Keratinocyte (primary cell): Measurements from ENCODE around the gene CUTA. TPM values are rescaled to one million over a fixed set of nuclear protein-coding genes. Genes with fewer than 3 reads are reported as not detected.

ENCODE experiments used
- DNase-seq: peaks from one replicate; pipeline ENCODE4 v3.0.0-alpha.2; 2011; ENCODE audit warnings: low read depth, missing footprints, low spot score
- FAIRE-seq: peaks from 2 replicates; lab custom pipeline; 2011; peaks lifted over from hg19 to GRCh38; lab: Jason Lieb, UNC
- H2AFZ ChIP-seq: 2 replicates; pipeline ENCODE4 v1.6.0; 2012; ENCODE audit warnings: low read length, control low read depth, inconsistent platforms; ENCODE audit not compliant: control insufficient read depth
- H3K27ac ChIP-seq: 2 replicates; pipeline ENCODE4 v1.5.1; 2011; ENCODE audit warnings: low read length; ENCODE audit not compliant: control insufficient read depth, insufficient read depth
- H3K27me3 ChIP-seq: 3 replicates; pipeline ENCODE4 v1.6.0; 2011; ENCODE audit warnings: low read length; ENCODE audit not compliant: control insufficient read depth, insufficient read depth; ENCODE audit errors: extremely low read depth
- H3K36me3 ChIP-seq, 2 experiments: 2 replicates in 1 of 2; 3 replicates in 1 of 2; pipeline ENCODE4 v1.5.1; 2011; ENCODE audit warnings: low read length in 2 of 2, mild to moderate bottlenecking in 1 of 2; ENCODE audit not compliant: control insufficient read depth in 2 of 2, insufficient read depth in 2 of 2; ENCODE audit errors: extremely low read depth in 1 of 2
- H3K4me1 ChIP-seq: 3 replicates; pipeline ENCODE4 v1.5.1; 2011; ENCODE audit warnings: low read length; ENCODE audit not compliant: control insufficient read depth, insufficient read depth; ENCODE audit errors: extremely low read depth
- H3K4me2 ChIP-seq: 3 replicates; pipeline ENCODE4 v1.6.0; 2011; ENCODE audit warnings: low read depth, low read length; ENCODE audit not compliant: control insufficient read depth, insufficient read depth; ENCODE audit errors: extremely low read depth
- H3K4me3 ChIP-seq, 3 experiments: fragments of 200-600 bp in 1 of 3; sonication (generic) in 1 of 3; 2 replicates in 2 of 3; 3 replicates in 1 of 3; pipeline ENCODE4 v1.5.1; 2011 to 2016; ENCODE audit warnings: low read length in 3 of 3, mild to moderate bottlenecking in 3 of 3, control low read depth in 2 of 3, inconsistent platforms in 1 of 3, low read depth in 1 of 3, mixed read lengths in 1 of 3, mixed run types in 1 of 3, moderate library complexity in 1 of 3; ENCODE audit not compliant: control insufficient read depth in 2 of 3, insufficient read depth in 2 of 3; ENCODE audit errors: extremely low read depth in 1 of 3
- H3K79me2 ChIP-seq: 2 replicates; pipeline ENCODE4 v1.6.0; 2012; ENCODE audit warnings: low read length; ENCODE audit not compliant: control insufficient read depth, insufficient read depth
- H3K9ac ChIP-seq: 3 replicates; pipeline ENCODE4 v1.6.0; 2011; ENCODE audit warnings: low read length; ENCODE audit not compliant: control insufficient read depth, insufficient read depth; ENCODE audit errors: extremely low read depth
- H3K9me1 ChIP-seq: 3 replicates; pipeline ENCODE4 v1.6.0; 2011; ENCODE audit warnings: low read length; ENCODE audit not compliant: control insufficient read depth, insufficient read depth; ENCODE audit errors: extremely low read depth
- H3K9me3 ChIP-seq: 2 replicates; pipeline ENCODE4 v1.5.1; 2012; ENCODE audit warnings: low read depth, low read length; ENCODE audit not compliant: control insufficient read depth
- H4K20me1 ChIP-seq: 3 replicates; pipeline ENCODE4 v1.6.0; 2011; ENCODE audit warnings: low read length; ENCODE audit not compliant: control insufficient read depth, insufficient read depth; ENCODE audit errors: extremely low read depth
- EZH2 ChIP-seq: IDR thresholded peaks from one replicate; pipeline ENCODE4 v1.6.1; 2012; ENCODE audit warnings: inconsistent platforms, mild to moderate bottlenecking, low read length, moderate library complexity
- dilution Hi-C: fragments of 300-500 bp; cut with MboI; formaldehyde crosslinking; loops from one replicate; pipeline ENCODE4 v1.7.0; 2020; ENCODE audit warnings: low sequenced_read_pairs; ENCODE audit not compliant: extremely low pct_ligation_motif_present
- polyA plus RNA-seq, 5 experiments: library from polyadenylated mRNA; depleted of rRNA in 3 of 5; stranded (reverse) in 3 of 5; stranded (forward) in 1 of 5; unstranded in 1 of 5; fragments of >200 nt; gene quantifications; 1 replicate in 1 of 5; 2 replicates in 3 of 5; 3 replicates in 1 of 5; pipeline versions ENCODE4 v1.2.1 to v1.2.3, GENCODE V29; 2011 to 2012; ENCODE audit warnings: missing spikeins in 2 of 5, low read depth in 1 of 5, low replicate concordance in 1 of 5
- TF ChIP-seq, protein P1 (sequence below), 3 experiments: IDR thresholded peaks in 1 of 3; conservative IDR thresholded peaks in 1 of 3; optimal IDR thresholded peaks in 1 of 3; 2 replicates in 2 of 3; 3 replicates in 1 of 3; pipeline versions ENCODE3 to v1.5.1; 2011; ENCODE audit warnings: low read length in 3 of 3, mild to moderate bottlenecking in 3 of 3, moderate library complexity in 2 of 3, control low read depth in 1 of 3, inconsistent platforms in 1 of 3; ENCODE audit not compliant: insufficient read depth in 2 of 3; ENCODE audit errors: extremely low read depth in 1 of 3

Gene CUTA
- polyA plus RNA-seq, 1 donor (not counting 4 experiments of a cell fraction or from before 2014, with no cell fraction given): 178 TPM

- no peaks in the 10 kb centered on the region for H4K20me1 ChIP-seq
- H3K27ac ChIP-seq: no peak overlapping the region
- H3K36me3 ChIP-seq: peaks cover 10 to 24% of the 10 kb centered on the region in 2 experiments
- no peaks in the 10 kb centered on the region for H3K9me3 ChIP-seq
- H3K4me2 ChIP-seq: no peak overlapping the region
- no peak overlapping the region for H3K4me3 ChIP-seq
- no peaks in the 10 kb centered on the region for H3K79me2 ChIP-seq
- H3K9me1 ChIP-seq: no peaks in the 10 kb centered on the region
- dilution Hi-C loops: no loop called here
- DNase-seq (no peak), FAIRE-seq (no peak)
- no peaks in the 10 kb centered on the region for H3K4me1 ChIP-seq
- H3K9ac ChIP-seq: no peak overlapping the region
- TF ChIP-seq, protein P1, sequence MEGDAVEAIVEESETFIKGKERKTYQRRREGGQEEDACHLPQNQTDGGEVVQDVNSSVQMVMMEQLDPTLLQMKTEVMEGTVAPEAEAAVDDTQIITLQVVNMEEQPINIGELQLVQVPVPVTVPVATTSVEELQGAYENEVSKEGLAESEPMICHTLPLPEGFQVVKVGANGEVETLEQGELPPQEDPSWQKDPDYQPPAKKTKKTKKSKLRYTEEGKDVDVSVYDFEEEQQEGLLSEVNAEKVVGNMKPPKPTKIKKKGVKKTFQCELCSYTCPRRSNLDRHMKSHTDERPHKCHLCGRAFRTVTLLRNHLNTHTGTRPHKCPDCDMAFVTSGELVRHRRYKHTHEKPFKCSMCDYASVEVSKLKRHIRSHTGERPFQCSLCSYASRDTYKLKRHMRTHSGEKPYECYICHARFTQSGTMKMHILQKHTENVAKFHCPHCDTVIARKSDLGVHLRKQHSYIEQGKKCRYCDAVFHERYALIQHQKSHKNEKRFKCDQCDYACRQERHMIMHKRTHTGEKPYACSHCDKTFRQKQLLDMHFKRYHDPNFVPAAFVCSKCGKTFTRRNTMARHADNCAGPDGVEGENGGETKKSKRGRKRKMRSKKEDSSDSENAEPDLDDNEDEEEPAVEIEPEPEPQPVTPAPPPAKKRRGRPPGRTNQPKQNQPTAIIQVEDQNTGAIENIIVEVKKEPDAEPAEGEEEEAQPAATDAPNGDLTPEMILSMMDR (optimal IDR thresholded peaks at IDR 0.05 in 1 of 3, IDR thresholded peaks at IDR 0.05 in 1 of 3, conservative IDR thresholded peaks at IDR 0.05 in 1 of 3; ENCODE audit: extremely low read depth in 1 of 3, insufficient read depth in 2 of 3, low read length in 3 of 3): no peak
- TF ChIP-seq EZH2: no peak
- H3K27me3 ChIP-seq: no peaks in the 10 kb centered on the region
- H2AFZ ChIP-seq: no peak overlapping the region
These were observed 25.1 kb upstream of the CUTA start for GRCh38 chr6:33443025-33443424.

- Histone ChIP-seq H3K27ac (no peak overlapping the region), H3K9me1 (no peaks in the 10 kb centered on the region), H2AFZ (no peak overlapping the region), H3K9me3 (no peaks in the 10 kb centered on the region), H3K4me2 (no peak overlapping the region), H4K20me1 (no peaks in the 10 kb centered on the region), H3K27me3 (no peaks in the 10 kb centered on the region), H3K4me3 (no peak overlapping the region), H3K36me3 (peaks cover 12 to 21% of the 10 kb centered on the region in 2 experiments), H3K9ac (no peak overlapping the region), H3K4me1 (no peaks in the 10 kb centered on the region), H3K79me2 (no peaks in the 10 kb centered on the region)
- dilution Hi-C loops: no loop called here
- no peak for TF ChIP-seq EZH2
- TF ChIP-seq, protein P1 (optimal IDR thresholded peaks at IDR 0.05 in 1 of 3, IDR thresholded peaks at IDR 0.05 in 1 of 3, conservative IDR thresholded peaks at IDR 0.05 in 1 of 3; ENCODE audit: extremely low read depth in 1 of 3, insufficient read depth in 2 of 3, low read length in 3 of 3): no peak
- DNase-seq (no peak), FAIRE-seq (no peak)
These were observed 24.4 kb upstream of the CUTA start for GRCh38 chr6:33442283-33442682.
